Fibroblast of lung (primary cell): ENCODE measurements around the gene GALNT1.

Source experiments
- CTCF ChIP-seq, 2 donors: IDR thresholded peaks in 1 of 2; conservative IDR thresholded peaks in 1 of 2; 1 replicate in 1 of 2; 2 replicates in 1 of 2; pipeline ENCODE4 v1.5.1; 2011 to 2012; ENCODE audit warnings: low read length in 2 of 2, control low read depth in 1 of 2, inconsistent platforms in 1 of 2, low read depth in 1 of 2, mild to moderate bottlenecking in 1 of 2
- EZH2 ChIP-seq: IDR thresholded peaks from 2 replicates; pipeline ENCODE4 v1.5.1; 2012; ENCODE audit warnings: low read length, control low read depth, mild to moderate bottlenecking; ENCODE audit errors: missing control alignments

DNA sequence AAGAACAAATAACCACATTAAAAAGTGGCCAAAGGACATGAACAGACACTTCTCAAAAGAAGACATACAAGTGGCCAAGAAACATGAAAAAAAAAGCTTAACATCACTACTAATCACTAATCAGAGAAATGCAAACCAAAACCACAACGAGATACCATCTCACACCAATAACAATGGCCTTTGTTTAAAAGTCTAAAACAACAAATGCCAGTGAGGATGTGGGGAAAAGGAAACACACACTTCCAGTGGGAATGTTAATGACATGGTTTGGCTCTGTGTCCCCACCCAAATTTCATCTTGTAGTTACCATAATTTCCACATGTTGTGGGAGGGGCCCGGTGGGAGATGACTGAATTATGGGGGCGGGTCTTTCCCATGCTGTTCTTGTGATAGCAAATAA, 147.1 kb downstream of the GALNT1 start:
- TF ChIP-seq EZH2, result no peak
- TF ChIP-seq CTCF (conservative IDR thresholded peaks at IDR 0.05 in 1 of 2, IDR thresholded peaks at IDR 0.05 in 1 of 2; ENCODE audit: low read depth in 1 of 2, low read length in 2 of 2), result no peak
